CD4-positive, alpha-beta T cell treated with Interferon gamma for 1 hour (primary cell): ENCODE results near the gene DAPK1.
A peak's percentile ranks its signal among the peaks of the same experiment; 100 is the strongest.
"Not testable (repeated sequence)": the region's sequence is repeated elsewhere in the genome, so short reads cannot be mapped to it uniquely, and the experiment has no call there.

ENCODE experiments used
- DNase-seq: peaks from one replicate; pipeline ENCODE4 v3.0.0-alpha.2; 2020

Gene DAPK1

DNA sequence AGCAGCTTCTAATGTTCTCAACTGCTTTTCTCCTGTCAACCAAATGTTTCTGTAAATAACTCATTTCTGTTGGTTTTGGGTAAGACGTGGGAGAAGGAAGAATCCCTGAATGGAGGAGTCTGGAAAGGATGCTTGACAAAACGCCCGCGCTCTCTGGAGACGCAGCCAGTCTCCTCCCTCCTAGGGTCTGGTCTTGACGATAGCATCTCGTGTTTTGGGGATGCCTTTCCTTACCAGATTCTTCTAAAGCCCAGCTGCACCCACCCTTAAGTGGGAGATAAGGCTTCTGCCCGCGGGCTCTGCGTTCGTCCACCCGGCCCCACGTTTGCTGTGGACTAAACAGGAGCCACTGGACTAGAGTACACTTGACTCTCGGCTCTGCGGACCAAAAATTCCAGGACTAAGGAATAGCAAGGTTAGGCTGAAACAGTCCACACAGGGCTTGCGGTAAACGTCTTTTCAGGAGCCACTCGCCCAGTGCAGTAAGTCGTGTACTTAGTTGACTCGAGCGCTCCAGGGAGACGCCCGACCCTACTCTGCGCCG is 227.8 kb downstream of the DAPK1 start:
- no peak for DNase-seq

DNA sequence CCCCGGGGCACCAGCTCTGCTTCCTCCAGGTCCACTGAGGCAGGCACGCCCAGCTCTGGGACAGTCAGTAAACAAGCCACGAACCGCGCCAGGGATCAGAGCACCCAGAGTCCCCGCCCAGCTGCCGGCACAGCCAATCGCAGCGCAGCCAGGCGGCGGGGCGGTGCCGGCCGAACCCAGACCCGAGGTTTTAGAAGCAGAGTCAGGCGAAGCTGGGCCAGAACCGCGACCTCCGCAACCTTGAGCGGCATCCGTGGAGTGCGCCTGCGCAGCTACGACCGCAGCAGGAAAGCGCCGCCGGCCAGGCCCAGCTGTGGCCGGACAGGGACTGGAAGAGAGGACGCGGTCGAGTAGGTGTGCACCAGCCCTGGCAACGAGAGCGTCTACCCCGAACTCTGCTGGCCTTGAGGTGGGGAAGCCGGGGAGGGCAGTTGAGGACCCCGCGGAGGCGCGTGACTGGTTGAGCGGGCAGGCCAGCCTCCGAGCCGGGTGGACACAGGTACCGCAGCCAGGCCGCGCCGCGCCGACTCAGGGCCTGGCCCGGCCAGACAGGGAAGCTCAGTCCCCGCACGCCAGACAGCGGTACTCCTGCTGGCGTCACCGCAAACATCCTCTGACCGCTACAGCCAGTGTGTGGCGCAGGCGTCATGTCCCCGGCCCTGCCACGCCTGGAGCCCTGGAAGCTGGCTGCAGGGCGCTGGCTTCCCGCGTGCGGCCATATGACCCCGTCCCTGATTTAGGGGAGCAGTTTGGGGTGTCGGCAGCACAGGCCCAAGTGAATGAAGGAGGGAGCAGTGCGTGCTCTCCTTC is 228.4 kb downstream of the DAPK1 start, which contains the start of gene CTSL:
Gene CTSL, plus strand, starts transcription at position 220 of the 810 bp plus-strand sequence. CDS start 1,485 bp downstream, outside the sequence.
- DNase-seq: peak; percentile 68

DNA sequence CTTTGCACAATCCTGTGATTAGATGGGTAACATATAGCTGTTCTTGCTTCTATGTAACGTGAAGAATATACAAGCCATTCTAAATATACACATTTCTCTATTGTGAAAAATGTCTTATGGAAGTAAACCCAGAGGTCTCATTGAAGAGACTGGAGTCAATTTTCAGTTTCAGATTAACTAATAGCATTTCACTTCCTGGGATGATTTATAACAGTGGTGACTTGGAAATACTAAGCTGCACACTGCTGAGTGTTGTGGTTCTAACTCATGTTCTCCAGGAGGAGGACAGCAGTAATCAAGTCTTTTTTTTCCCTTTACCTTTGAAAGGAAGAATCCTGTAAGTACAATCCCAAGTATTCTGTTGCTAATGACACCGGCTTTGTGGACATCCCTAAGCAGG is 231.6 kb downstream of the DAPK1 start:
- DNase-seq: no peak

DNA sequence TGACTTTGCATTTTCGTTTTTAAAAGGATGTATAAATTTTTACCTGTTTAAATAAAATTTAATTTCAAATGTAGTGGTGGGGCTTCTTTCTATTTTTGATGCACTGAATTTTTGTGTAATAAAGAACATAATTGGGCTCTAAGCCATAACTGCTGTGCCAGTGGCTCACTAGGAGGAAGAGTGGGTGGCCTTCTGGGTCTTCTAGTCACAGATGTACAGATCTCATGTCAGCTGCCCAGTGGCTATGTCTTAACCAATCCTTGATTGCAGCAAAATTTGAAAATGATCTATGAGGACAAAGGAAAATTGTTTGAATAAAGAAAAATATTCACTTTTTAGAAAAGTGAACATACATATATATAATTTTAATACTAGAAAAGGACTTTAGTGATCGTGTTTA is 233.7 kb downstream of the DAPK1 start:
- no peak for DNase-seq

DNA sequence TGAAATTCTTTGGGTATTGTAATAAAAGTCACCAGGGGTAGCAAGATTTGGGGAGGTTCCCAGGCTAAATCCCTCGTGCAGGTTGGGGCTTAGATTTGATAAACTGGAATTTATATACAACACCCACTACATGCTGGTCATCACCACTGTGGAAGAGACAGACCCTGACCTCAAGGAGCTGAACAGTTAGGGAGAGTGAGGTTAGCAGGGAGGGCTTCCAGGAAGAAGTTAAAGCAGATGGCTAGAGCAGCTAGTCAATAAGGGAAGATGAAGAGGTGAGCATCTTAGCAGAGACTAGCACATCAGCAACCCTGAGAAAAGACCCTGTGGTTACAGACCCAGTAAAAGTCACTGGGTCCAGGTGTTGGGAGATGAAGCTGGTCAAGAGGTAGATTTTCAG is 234.7 kb downstream of the DAPK1 start:
- no peak for DNase-seq

DNA sequence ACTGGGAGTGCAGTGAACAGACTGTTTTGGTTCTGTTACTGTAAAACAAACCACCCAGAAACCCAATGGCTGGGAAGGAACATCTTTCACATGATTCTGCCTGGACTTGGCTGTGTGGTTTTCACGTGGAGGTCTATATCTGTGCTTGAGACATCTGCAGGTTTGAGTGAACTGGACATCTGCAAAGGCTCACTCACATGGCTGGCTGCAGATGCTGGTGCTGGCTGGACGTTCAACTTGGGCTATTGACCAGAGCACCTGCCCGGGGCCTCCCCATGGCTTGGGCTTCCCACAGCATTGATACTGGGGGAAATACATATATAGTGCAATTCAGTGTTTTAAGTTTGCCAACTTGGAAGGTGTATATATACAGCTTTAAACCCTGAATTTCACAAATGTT is 235.1 kb downstream of the DAPK1 start:
- no peak for DNase-seq

DNA sequence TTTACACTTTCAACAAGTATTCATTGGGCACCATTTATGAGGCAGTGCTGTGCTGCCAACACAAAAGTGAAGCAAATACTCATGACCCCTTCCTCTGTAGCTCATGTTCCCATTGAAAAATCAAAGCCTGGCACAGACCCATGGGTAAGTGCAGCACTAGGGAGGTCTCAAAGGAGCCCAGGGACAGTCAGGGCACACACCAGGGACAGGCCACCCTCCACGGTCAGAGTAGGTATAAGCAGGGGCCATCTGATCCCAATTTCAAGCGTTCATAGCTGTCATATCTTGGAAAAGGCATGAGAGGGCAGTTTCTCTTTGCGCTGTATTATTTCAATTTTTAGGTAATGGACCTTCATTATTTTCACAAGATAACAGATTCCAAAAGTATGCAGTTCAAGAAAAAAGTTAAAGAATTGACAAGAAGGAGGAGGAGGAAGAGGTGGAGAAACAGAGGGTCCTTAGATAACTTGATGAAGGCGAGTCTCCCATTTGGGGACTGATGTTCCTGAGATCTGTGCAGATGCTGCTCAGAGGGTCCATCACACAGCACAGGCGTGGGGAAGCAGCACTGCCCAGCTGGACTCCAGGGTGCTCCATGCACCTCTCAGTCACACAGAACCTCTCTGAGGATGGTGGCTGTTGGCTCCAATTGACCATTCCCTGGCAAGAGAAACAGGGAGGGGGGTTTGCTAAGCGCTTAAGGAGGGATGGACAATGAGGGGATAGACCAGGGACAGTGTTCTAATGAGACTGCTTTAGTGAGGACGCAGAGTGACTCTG is 235.8 kb downstream of the DAPK1 start:
- no peak for DNase-seq

DNA sequence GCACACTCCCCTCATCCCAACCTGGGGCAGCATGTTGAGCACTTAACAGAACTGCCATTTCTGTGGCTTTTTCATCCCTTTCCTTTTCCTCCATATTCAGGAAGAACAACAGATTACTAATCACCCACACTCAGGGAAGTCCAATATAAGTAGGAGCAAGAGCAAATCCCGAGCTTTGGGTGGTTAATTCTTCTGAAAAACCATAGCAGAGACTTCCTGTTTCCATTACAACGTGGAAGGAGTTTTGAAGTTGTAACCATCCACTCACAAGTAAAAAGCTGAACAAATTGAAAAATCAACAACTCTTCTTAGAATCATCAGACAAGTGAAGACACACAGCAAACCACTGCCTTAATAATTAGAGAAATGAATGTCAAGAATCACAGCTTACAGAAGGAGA is 236.4 kb downstream of the DAPK1 start:
- DNase-seq: no peak

DNA sequence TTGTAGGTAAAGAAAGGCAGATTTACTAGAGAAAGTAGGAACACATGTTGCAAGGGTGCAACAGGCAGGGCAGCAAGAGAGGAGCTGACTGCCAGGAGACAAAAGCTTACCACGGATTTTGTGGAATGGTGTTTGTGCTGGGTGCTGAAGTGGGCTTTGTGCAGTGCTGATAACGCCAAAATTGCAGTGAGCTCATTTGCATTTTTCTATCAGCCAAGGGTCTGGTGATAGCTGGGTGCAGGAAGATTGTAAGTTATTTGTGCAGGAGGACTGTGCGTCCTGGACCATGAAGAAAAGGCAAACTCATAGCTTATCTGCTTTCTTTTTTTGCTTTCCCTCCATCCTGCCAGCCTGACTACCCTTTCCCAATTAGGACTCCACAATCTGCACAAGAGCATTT is 241.9 kb downstream of the DAPK1 start:
- no peak for DNase-seq

DNA sequence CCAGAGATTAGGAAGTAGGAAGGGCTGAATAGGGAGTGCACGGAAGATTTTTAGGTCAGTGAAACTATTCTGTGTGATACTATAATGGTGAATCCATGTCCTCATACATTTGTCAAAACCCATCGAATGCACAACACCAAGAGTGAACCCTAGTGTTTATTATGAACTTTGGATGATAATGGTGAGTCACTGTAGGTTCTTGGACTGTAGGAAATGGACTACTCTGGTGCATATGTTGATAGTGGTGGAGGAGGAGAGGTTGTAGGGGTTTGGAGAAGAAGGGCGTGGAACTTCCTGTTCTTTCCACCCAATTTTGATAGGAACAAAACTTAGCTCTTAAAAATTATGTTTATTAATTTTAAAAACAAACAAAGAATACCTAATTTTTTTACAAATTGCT is 242.5 kb downstream of the DAPK1 start:
- DNase-seq: no peak

DNA sequence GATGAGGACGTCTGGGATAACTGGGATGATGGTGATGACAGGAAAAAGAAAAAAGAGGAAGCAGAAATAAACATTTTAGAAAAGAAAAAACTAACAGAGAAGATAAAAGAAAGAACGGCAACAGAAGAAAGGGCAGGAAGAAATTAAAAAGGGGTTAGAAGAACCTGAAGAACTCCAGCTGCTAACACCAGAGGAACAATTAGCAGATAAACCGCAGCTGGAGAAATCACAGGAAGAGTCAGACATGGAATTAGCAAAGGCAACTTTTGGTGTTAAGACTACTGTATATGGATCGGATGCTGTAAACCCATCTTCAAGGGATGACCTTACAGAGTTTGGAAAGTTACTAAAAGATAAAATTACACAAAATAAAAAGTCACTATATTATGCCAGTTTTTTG is 243.7 kb downstream of the DAPK1 start:
- DNase-seq: no peak

DNA sequence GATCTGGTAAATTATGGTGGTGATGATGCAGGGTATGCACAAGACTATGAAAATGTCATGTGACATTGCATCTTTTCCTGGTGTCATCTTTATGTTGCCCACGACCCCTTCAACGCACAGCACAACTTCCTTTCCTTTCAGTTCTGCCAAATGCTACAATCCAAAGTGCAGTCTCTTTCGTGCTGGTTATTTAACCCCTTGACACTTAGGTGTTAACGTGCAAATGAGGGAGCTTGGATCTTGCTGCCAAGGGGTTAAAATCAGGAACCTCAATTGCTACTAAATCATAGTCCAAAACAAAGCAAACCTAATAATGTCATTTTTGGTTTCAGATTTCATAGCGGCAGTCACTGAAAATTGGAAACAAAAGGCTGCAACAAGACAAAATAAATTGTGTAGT is 244.2 kb downstream of the DAPK1 start:
- DNase-seq: no peak

DNA sequence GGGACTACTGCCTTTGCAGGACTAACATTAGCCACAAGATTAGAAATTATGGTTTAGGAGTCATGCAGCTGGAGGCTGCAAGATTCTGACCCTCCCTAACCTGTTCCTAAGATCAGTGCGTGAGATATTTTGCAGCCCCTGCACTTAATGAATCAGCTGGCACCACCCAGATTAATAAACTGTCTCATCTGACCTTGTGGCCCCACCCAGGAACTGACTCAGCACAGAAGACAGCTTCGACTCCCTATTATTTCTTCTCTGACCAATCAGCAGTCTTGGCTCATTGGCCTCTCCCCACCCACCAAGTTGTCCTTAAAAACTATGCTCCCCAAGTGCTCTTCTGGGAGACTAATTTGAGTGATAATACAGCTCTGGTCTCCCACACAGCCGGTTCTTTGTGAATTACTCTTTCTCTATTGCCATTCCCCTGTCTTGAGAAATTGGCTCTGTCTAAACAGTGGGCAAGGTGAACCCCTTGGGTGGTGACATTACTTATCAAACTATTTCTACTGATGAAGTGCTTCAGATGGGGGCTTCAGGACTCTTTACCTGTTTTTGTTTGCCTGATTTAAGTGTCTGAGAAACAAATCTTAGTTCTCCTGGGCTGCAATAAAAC is 245.3 kb downstream of the DAPK1 start:
- DNase-seq: no peak

DNA sequence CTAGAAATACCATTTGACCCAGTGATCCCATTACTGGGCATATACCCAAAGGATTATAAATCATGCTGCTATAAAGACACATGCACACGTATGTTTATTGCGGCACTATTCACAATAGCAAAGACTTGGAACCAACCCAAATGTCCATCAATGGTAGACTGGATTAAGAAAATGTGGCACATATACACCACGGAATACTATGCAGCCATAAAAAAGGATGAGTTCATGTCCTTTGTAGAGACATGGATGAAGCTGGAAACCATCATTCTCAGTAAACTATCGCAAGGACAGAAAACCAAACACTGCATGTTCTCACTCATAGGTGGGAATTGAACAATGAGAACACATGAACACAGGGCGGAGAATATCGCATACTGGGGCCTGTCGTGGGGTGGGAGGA is 246.6 kb downstream of the DAPK1 start:
- DNase-seq: not testable (repeated sequence)

DNA sequence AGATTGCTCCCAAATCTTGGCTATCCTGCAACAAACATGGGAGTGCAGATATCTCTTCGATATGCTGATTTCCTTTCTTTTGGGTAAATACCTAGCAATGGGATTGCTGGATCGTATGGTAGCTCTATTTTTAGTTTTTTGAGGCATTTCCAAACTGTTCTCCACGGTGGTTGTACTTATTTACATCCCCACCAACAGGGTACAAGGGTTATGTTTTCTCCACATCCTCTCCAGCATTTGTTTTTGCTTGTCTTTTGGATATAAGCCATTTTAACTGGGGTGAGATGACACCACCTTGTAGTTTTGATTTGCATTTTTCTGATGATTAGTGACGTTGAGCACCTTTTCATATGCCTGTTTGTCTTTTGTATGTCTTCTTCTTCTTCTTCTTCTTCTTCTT is 248.5 kb downstream of the DAPK1 start:
- DNase-seq: no peak

DNA sequence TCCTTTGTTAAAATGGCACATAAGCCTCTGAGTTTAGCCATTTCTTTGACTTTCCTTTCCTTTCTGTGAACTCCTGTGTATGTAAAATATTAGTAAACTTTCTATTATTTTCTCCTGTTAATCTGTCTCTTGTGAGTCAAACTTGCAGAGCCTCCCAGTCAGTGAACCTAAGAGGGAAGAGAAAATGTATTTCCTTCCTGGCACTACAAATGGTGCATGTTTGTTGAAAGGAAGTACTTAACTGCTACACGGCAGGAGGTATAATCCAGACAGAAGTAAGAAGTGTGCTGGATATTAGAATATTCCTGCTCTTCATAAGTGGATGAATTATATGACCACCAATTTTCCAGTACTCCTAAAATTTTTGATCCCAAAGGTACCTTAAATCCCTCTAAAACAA is 251.2 kb downstream of the DAPK1 start:
- DNase-seq: no peak

DNA sequence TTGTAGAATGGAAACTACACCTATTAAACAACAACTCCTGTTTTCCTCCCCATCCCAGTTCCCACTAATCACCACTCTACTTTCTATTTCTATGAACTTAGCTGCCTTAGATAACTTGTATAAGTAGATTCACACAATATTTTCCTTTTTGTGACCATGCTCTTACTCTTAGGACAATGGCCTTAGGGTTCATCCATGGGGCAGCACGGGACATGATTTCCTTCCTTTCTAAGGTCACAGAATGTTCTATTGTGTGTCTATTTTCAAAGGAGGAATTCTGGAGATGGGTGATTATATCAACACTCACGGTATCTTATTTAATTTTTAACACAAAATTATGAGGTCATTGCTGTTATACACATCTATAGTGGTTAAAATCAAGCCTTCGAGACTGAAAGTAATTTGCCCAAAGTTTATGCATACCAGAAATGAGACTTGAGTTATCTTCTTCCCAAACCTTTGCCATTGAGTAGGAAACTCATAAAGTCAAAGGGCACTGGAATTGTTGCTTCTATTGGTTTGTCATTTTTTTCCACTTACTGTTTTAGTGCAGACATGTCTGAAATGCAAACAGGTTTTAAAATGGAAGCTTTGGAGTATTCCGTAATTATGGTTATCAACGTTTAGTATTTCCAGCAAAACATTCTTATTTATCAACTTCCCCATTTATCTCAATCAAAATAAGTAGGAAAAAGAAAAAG is 251.8 kb downstream of the DAPK1 start:
- DNase-seq: no peak

DNA sequence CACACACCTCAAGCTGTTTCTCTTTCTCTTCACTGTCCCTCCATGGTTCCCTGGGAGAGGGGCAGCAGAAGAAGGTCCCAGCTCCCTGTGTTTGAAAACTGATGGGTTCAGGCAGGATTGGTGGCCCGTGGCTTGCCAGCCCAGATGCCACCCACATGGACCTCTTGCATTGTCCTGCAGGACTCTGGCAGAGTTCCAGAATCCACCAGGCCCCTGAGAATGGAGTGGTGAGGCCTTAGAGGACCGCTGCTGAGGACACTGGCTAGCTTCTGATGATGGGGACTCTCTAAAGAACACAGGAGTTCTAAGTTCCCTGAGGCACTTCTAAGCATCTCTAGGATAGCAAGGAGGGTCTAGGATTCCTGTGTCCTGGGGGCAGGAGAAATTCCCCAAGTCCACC is 253.1 kb downstream of the DAPK1 start:
- no peak for DNase-seq

DNA sequence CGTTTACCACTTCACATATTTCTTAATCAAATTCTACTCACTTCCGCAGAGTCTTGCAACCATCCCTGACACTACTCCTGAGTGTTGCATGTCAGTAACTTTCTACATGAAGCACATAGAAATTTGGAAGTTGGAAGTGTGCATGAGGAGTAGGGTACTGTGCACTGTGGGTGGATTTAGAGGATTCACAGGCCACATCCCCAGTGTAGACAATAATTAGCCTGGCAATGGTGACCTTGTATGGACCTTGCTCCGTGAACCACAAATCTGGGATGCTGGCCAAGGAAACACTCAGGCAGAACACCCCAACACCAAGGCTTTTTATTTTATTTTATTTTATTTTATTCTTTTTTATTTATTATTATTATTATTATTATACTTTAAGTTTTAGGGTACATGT is 253.8 kb downstream of the DAPK1 start:
- no peak for DNase-seq

DNA sequence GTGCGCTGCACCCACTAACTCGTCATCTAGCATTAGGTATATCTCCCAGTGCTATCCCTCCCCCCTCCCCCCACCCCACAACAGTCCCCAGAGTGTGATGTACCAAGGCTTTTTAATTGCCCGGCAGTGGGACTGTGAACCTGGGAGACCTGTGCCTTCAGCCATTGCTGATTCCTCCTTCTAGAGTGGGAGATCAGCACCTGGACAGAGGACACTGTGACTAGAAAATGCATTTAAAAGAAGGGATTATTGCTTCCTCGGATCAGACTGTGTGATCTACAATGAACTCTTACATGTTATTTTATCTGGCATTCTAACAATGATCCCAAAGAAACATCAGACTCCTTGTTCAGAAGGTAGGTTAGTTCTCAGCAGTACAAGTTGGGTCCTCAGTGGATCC is 254.2 kb downstream of the DAPK1 start:
- DNase-seq: no peak

DNA sequence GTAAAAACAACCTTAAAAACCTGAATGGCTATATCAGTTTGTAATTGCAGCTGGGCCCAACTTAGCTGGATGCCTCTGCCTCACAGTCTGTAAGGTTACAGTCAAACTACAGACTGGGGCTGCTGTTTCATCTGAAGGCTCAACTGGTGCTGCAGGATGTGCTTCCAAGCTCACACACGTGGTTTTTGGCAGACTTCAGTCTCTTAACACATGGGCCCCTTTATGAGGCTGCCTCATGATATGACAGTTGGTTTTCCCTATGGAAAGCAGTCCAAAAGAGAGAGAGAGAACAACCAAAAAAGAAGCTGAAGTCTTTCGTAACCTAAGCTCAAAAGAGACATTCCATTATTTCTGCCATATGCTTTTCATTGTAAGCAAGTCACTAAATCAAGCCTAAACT is 255.6 kb downstream of the DAPK1 start:
- DNase-seq: no peak
